Mesodermal cell (in vitro differentiated cells): ENCODE results near the gene TPTE. TPM values are rescaled to one million over a fixed set of nuclear protein-coding genes. Genes with fewer than 3 reads are reported as not detected.
"Not testable (repeated sequence)": the region's sequence is repeated elsewhere in the genome, so short reads cannot be mapped to it uniquely, and the experiment has no call there.

Experiments used
- H3K27ac ChIP-seq: 2 replicates; pipeline ENCODE4 v1.7.0; 2013; ENCODE audit warnings: mild to moderate bottlenecking, low read depth, low read length, moderate library complexity; ENCODE audit not compliant: severe bottlenecking
- H3K36me3 ChIP-seq: 2 replicates; pipeline ENCODE4 v1.7.1; 2013; ENCODE audit warnings: mild to moderate bottlenecking, low read length, moderate library complexity; ENCODE audit not compliant: control insufficient read depth, insufficient read depth
- H3K4me1 ChIP-seq: one replicate; pipeline ENCODE4 v1.7.1; 2013; ENCODE audit warnings: mild to moderate bottlenecking, low read length; ENCODE audit not compliant: insufficient read depth, control insufficient read depth, poor library complexity, severe bottlenecking
- H3K4me3 ChIP-seq: 2 replicates; pipeline ENCODE4 v1.7.0; 2013; ENCODE audit warnings: low read length, control low read depth, mild to moderate bottlenecking; ENCODE audit not compliant: insufficient read depth, poor library complexity, severe bottlenecking; ENCODE audit errors: extremely low read depth
- H3K9me3 ChIP-seq: 2 replicates; pipeline ENCODE4 v1.7.1; 2013; ENCODE audit warnings: mild to moderate bottlenecking, low read length, moderate library complexity; ENCODE audit not compliant: control insufficient read depth
- WGBS, 2 experiments: methylation state at CpG; one replicate each; pipeline ENCODE4 v1.1.5; 2013; ENCODE audit warnings: missing lambda C conversion rate in 2 of 2; ENCODE audit not compliant: insufficient coverage in 2 of 2; 5-methylcytosine and 5-hydroxymethylcytosine counted together
- polyA plus RNA-seq, 2 experiments: library from polyadenylated mRNA; stranded (reverse); fragments of 50-300 nt; gene quantifications; one replicate each; pipeline ENCODE4 v1.2.3, GENCODE V29; 2013

The TPTE gene
- not detected for polyA plus RNA-seq (2013, experiment 1 of 2)
- not detected for polyA plus RNA-seq (2013, experiment 2 of 2)

GRCh38 chr21:10521091-10521598 lies at the start of gene TPTE:
Gene TPTE, plus strand, starts transcription at chr21:10521583. Its CDS starts 17,141 bp downstream, at chr21:10538724.
- no peak within 1 kb of the TSS for H3K4me3 ChIP-seq

GRCh38 chr21:10471999-10472398 lies 49.4 kb upstream of the TPTE start:
- H3K4me1 ChIP-seq, H3K9me3 ChIP-seq, H3K36me3 ChIP-seq, H3K4me3 ChIP-seq, H3K27ac ChIP-seq: not testable (repeated sequence)

More at GRCh38 chr21:10521091-10521598, at the start of gene TPTE:
- no peaks in the 10 kb centered on the region for H3K36me3 ChIP-seq
- H3K27ac ChIP-seq, result no peak within 1 kb of the TSS
- 92 to 94% methylated on average over 50 to 57 of the region's 66 CpGs for WGBS, 2 experiments
- H3K4me1 ChIP-seq, result no peaks in the 10 kb centered on the region
- H3K9me3 ChIP-seq, result peaks cover 62% of the 10 kb centered on the region

GRCh38 chr21:10477794-10478193 lies 43.6 kb upstream of the TPTE start:
- 43 to 58% methylated on average over 5 of the region's 7 CpGs for WGBS, 2 experiments
- H3K4me1 ChIP-seq, result not testable (repeated sequence)

GRCh38 chr21:10479875-10480274 lies 41.5 kb upstream of the TPTE start:
- WGBS, 2 experiments, result 46 to 57% methylated on average over 2 of the region's 4 CpGs
- H3K9me3 ChIP-seq, result peaks cover 17% of the 10 kb centered on the region
- not testable (repeated sequence) for H3K36me3 ChIP-seq, H3K4me3 ChIP-seq, H3K4me1 ChIP-seq, H3K27ac ChIP-seq

More at GRCh38 chr21:10477794-10478193, 43.6 kb upstream of the TPTE start:
- H3K27ac ChIP-seq, H3K4me3 ChIP-seq, H3K36me3 ChIP-seq: not testable (repeated sequence)
- peaks cover 17% of the 10 kb centered on the region for H3K9me3 ChIP-seq

GRCh38 chr21:10484864-10485263 lies 36.5 kb upstream of the TPTE start:
- not testable (repeated sequence) for H3K9me3 ChIP-seq, H3K4me1 ChIP-seq, H3K27ac ChIP-seq, H3K4me3 ChIP-seq, H3K36me3 ChIP-seq
- no CpG with 5 or more reads among the region's 3 CpGs for WGBS, 2 experiments

- not testable (repeated sequence) for H3K36me3 ChIP-seq, H3K4me1 ChIP-seq, H3K9me3 ChIP-seq, H3K4me3 ChIP-seq, H3K27ac ChIP-seq
- WGBS, 2 experiments, result 40% methylated on average over 1 of the region's 3 CpGs; no CpG with 5 or more reads in 1 of the 2 experiments
Measured at GRCh38 chr21:10490453-10490852, 30.9 kb upstream of the TPTE start.

- Histone ChIP-seq H3K27ac (no peak overlapping the region), H3K4me3 (no peak overlapping the region), H3K9me3 (peaks cover 33% of the 10 kb centered on the region), H3K36me3 (no peaks in the 10 kb centered on the region), H3K4me1 (no peaks in the 10 kb centered on the region)
- 61 to 68% methylated on average over 6 of the region's 6 CpGs for WGBS, 2 experiments
Measured at GRCh38 chr21:10511116-10511515, 10.3 kb upstream of the TPTE start.

- not testable (repeated sequence) for H3K27ac ChIP-seq, H3K36me3 ChIP-seq, H3K4me1 ChIP-seq, H3K4me3 ChIP-seq
- H3K9me3 ChIP-seq, result peaks cover 64% of the 10 kb centered on the region
- 65 to 88% methylated on average over 1 to 2 of the region's 3 CpGs for WGBS, 2 experiments
Measured at GRCh38 chr21:10516889-10517288, 4.5 kb upstream of the TPTE start.

- H3K27ac ChIP-seq, H3K4me1 ChIP-seq, H3K4me3 ChIP-seq, H3K36me3 ChIP-seq: not testable (repeated sequence)
- 62 to 63% methylated on average over 8 to 10 of the region's 10 CpGs for WGBS, 2 experiments
- peaks cover 60% of the 10 kb centered on the region for H3K9me3 ChIP-seq
Measured at GRCh38 chr21:10517904-10518303, 3.5 kb upstream of the TPTE start.

- 90 to 96% methylated on average over 45 to 53 of the region's 75 CpGs for WGBS, 2 experiments
- not testable (repeated sequence) for H3K4me1 ChIP-seq, H3K27ac ChIP-seq, H3K36me3 ChIP-seq, H3K4me3 ChIP-seq
- peaks cover 63% of the 10 kb centered on the region for H3K9me3 ChIP-seq
Measured at GRCh38 chr21:10521835-10522500, 585 bp downstream of the TPTE start.

- H3K27ac ChIP-seq, result no peak overlapping the region
Measured at GRCh38 chr21:10539956-10540355, 18.6 kb downstream of the TPTE start.

More at GRCh38 chr21:10539956-10540355, 18.6 kb downstream of the TPTE start:
- H3K9me3 ChIP-seq, result peaks cover 75% of the 10 kb centered on the region
- H3K4me3 ChIP-seq, result no peak overlapping the region
- H3K4me1 ChIP-seq, result no peaks in the 10 kb centered on the region
- 69 to 83% methylated on average over 2 to 3 of the region's 3 CpGs for WGBS, 2 experiments
- H3K36me3 ChIP-seq, result no peaks in the 10 kb centered on the region
